PC-3 (cell line): ENCODE results near the gene CATSPER4. TPM values are rescaled to one million over a fixed set of nuclear protein-coding genes. Genes with fewer than 3 reads are reported as not detected.

Experiments
- ATAC-seq: fragments of 200-7000 bp; cut with Tn5 transposase; 2 replicates; pipeline ENCODE4 v1.9.1; 2020; ENCODE audit warnings: mild to moderate bottlenecking, moderate library complexity
- BruUV-seq: library from RNA; stranded (reverse); fragments of 400-500 nt; replicated peaks from 2 replicates; lab custom pipeline; 2021; lab: Mats Ljungman, UMichigan
- CTCF ChIA-PET: fragments of 300-600 bp; sonication (Branson Sonifier 250); formaldehyde crosslinking; loops from one replicate; lab custom pipeline; 2022; ENCODE audit warnings: antibody characterized with exemption; lab: Charles Lee
- POLR2A ChIA-PET: fragments of 300-600 bp; sonication (Branson Sonifier 250); formaldehyde crosslinking; loops from one replicate; lab custom pipeline; 2022; ENCODE audit warnings: antibody characterized with exemption; ENCODE audit not compliant: unreplicated experiment; lab: Charles Lee
- DNase-seq: peaks from one replicate; pipeline ENCODE4 v3.0.0-alpha.2; 2015
- H2AFZ ChIP-seq: fragments of 300-600 bp; sonication (generic); 2 replicates; pipeline ENCODE4 v1.6.0; 2016; ENCODE audit warnings: antibody characterized with exemption, low read length
- H3F3A ChIP-seq: fragments of 300-600 bp; sonication (generic); one replicate; pipeline ENCODE4 v1.6.0; 2017; ENCODE audit warnings: antibody characterized with exemption, low read length, control low read depth, mild to moderate bottlenecking; ENCODE audit not compliant: unreplicated experiment
- H3K27ac ChIP-seq: fragments of 300-600 bp; sonication (generic); 2 replicates; pipeline ENCODE4 v1.5.1; 2016; ENCODE audit warnings: mild to moderate bottlenecking, low read length
- H3K27me3 ChIP-seq: fragments of 300-600 bp; sonication (generic); 2 replicates; pipeline ENCODE4 v1.6.1; 2016; ENCODE audit warnings: low read length, mixed read lengths
- H3K36me3 ChIP-seq: fragments of 300-600 bp; sonication (generic); 2 replicates; pipeline ENCODE4 v1.6.1; 2016; ENCODE audit warnings: low read depth, mixed run types, low read length, mixed read lengths
- H3K4me1 ChIP-seq: fragments of 300-600 bp; sonication (generic); 2 replicates; pipeline ENCODE4 v1.5.1; 2016; ENCODE audit warnings: low read length; ENCODE audit not compliant: insufficient read depth
- H3K4me2 ChIP-seq: fragments of 300-600 bp; sonication (generic); 2 replicates; pipeline ENCODE4 v1.6.0; 2016; ENCODE audit warnings: low read length
- H3K4me3 ChIP-seq: fragments of 300-600 bp; sonication (generic); 2 replicates; pipeline ENCODE4 v1.5.1; 2016; ENCODE audit warnings: mild to moderate bottlenecking, low read length, mixed read lengths
- H3K79me2 ChIP-seq: fragments of 300-600 bp; sonication (generic); 2 replicates; pipeline ENCODE4 v1.6.1; 2017; ENCODE audit warnings: low read length, mixed read lengths
- H3K9ac ChIP-seq: fragments of 300-600 bp; sonication (generic); 2 replicates; pipeline ENCODE4 v1.6.0; 2016; ENCODE audit warnings: mild to moderate bottlenecking, low read length
- H3K9me2 ChIP-seq: fragments of 300-600 bp; sonication (generic); replicated peaks from 2 replicates; pipeline ENCODE4 v1.6.1; 2016; ENCODE audit warnings: mixed run types, low read length, mixed read lengths
- H3K9me3 ChIP-seq: fragments of 300-600 bp; sonication (generic); 2 replicates; pipeline ENCODE4 v1.6.1; 2016; ENCODE audit warnings: low read length, mixed read lengths
- H4K20me1 ChIP-seq: fragments of 300-600 bp; sonication (generic); 2 replicates; pipeline ENCODE4 v1.6.1; 2016; ENCODE audit warnings: low read length, mixed read lengths
- CTCF ChIP-seq: fragments of 300-600 bp; sonication (generic); conservative IDR thresholded peaks from 2 replicates; pipeline ENCODE4 v1.5.1; 2017; ENCODE audit warnings: antibody characterized with exemption, low read depth, mild to moderate bottlenecking, low read length
- EZH2 ChIP-seq: fragments of 300-600 bp; sonication (generic); IDR thresholded peaks from one replicate; pipeline ENCODE4 v1.6.1; 2017; ENCODE audit warnings: antibody characterized with exemption, mild to moderate bottlenecking, low read length; ENCODE audit not compliant: unreplicated experiment
- EZH2phosphoT487 ChIP-seq: fragments of 300-600 bp; sonication (generic); IDR thresholded peaks from 2 replicates; pipeline ENCODE4 v1.6.1; 2018; ENCODE audit warnings: mild to moderate bottlenecking, antibody characterized with exemption, low read length, borderline replicate concordance
- intact Hi-C: fragments of 100-400 bp; cut with micrococcal nuclease; formaldehyde crosslinking; loops from 2 replicates; pipeline ENCODE4 v1.9.0; 2023
- total RNA-seq: library from RNA; depleted of rRNA; stranded (reverse); fragments of >200 nt; gene quantifications from 2 replicates; pipeline ENCODE4 v1.2.3, GENCODE V29; 2014

Gene CATSPER4
- total RNA-seq, 1 experiment from 2014 or later = not detected

GRCh38 chr1:26166719-26167281, 23.6 kb upstream of the CATSPER4 start:
- intact Hi-C loops = no loop called here

GRCh38 chr1:26168410-26169197, 21.8 kb upstream of the CATSPER4 start, which contains the start of gene C1orf232:
Gene C1orf232, minus strand, starts transcription at chr1:26168963. Its CDS starts 464 bp downstream, at chr1:26168499.
- H2AFZ ChIP-seq = peak within 1 kb of the TSS; percentile 97
- intact Hi-C loops = loop anchor here (1.0 to 2.0 kb wide), 3 partner anchors 66 to 153 kb away; partner anchors contain the start of gene CEP85
- H3K36me3 ChIP-seq = no peaks in the 10 kb centered on the region
- peak within 1 kb of the TSS; percentile 72 for H3K27ac ChIP-seq
- CTCF ChIA-PET = interaction anchor here (1.0 kb wide), 1 partner anchor 57 kb away, joined by 3 read pairs; the partner anchor contains the start of gene PDIK1L
- POLR2A ChIA-PET = no interaction called here
- no peaks in the 10 kb centered on the region for H3K9me2 ChIP-seq
- peak within 1 kb of the TSS; percentile 98 for H3K4me3 ChIP-seq
- no peaks in the 10 kb centered on the region for H4K20me1 ChIP-seq
- no peak for DNase-seq
- no TSS peak for BruUV-seq
- peak within 1 kb of the TSS; percentile 99 for H3K9ac ChIP-seq
- H3K27me3 ChIP-seq = no peaks in the 10 kb centered on the region
- peak within 1 kb of the TSS; percentile 97 for H3K4me2 ChIP-seq
- peaks cover 11% of the 10 kb centered on the region for H3K4me1 ChIP-seq
- no peaks in the 10 kb centered on the region for H3K9me3 ChIP-seq
- TF ChIP-seq EZH2 (no peak), EZH2phosphoT487 (no peak), CTCF (no peak)
- no peaks in the 10 kb centered on the region for H3F3A ChIP-seq
- peaks cover 19% of the 10 kb centered on the region for H3K79me2 ChIP-seq
- ATAC-seq = no peak

More at GRCh38 chr1:26166719-26167281, 23.6 kb upstream of the CATSPER4 start:
- H3K9me3 ChIP-seq = no peaks in the 10 kb centered on the region
- H2AFZ ChIP-seq = no peak overlapping the region
- H3K27me3 ChIP-seq = no peaks in the 10 kb centered on the region
- H3K4me3 ChIP-seq = no peak overlapping the region
- TF ChIP-seq EZH2 (no peak), EZH2phosphoT487 (no peak), CTCF (no peak)
- H3K9me2 ChIP-seq = no peaks in the 10 kb centered on the region
- DNase-seq (no peak), ATAC-seq (no peak)
- H3K79me2 ChIP-seq = peaks cover 19% of the 10 kb centered on the region
- H4K20me1 ChIP-seq = no peaks in the 10 kb centered on the region
- H3K4me2 ChIP-seq = no peak overlapping the region
- H3K27ac ChIP-seq = no peak overlapping the region
- ChIA-PET CTCF (no interaction called here), POLR2A (no interaction called here)
- no peak overlapping the region for H3K9ac ChIP-seq
- H3K36me3 ChIP-seq = no peaks in the 10 kb centered on the region
- H3K4me1 ChIP-seq = peaks cover 11% of the 10 kb centered on the region
- no TSS peak for BruUV-seq
- H3F3A ChIP-seq = no peaks in the 10 kb centered on the region
